ENCODE measurements around the gene SMARCD1. TPM values are rescaled to one million over a fixed set of nuclear protein-coding genes. Genes with fewer than 3 reads are reported as not detected.

SMARCD1 gene
- total RNA-seq, 1 donor from 2014 or later, result 108 TPM

GRCh38 chr12:50069069-50069468 lies 16.1 kb upstream of the SMARCD1 start:
- no peak overlapping the region for H3K4me3 Mint-ChIP-seq
- CTCF ChIA-PET, result interaction anchor here (0.6 to 7.6 kb wide), 10 partner anchors 8 to 224 kb away, joined by 3 to 73 read pairs (median 5); no protein-coding TSS in a partner anchor
- peaks cover 13% of the 10 kb centered on the region for H3K27me3 Mint-ChIP-seq
- TF ChIP-seq, protein P1, sequence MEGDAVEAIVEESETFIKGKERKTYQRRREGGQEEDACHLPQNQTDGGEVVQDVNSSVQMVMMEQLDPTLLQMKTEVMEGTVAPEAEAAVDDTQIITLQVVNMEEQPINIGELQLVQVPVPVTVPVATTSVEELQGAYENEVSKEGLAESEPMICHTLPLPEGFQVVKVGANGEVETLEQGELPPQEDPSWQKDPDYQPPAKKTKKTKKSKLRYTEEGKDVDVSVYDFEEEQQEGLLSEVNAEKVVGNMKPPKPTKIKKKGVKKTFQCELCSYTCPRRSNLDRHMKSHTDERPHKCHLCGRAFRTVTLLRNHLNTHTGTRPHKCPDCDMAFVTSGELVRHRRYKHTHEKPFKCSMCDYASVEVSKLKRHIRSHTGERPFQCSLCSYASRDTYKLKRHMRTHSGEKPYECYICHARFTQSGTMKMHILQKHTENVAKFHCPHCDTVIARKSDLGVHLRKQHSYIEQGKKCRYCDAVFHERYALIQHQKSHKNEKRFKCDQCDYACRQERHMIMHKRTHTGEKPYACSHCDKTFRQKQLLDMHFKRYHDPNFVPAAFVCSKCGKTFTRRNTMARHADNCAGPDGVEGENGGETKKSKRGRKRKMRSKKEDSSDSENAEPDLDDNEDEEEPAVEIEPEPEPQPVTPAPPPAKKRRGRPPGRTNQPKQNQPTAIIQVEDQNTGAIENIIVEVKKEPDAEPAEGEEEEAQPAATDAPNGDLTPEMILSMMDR (IDR thresholded peaks at IDR 0.05), result no peak
- no peaks in the 10 kb centered on the region for H3K9me3 Mint-ChIP-seq
- DNase-seq, result no peak
- H3K27ac Mint-ChIP-seq, result no peak overlapping the region
- peaks cover 4% of the 10 kb centered on the region for H3K4me1 Mint-ChIP-seq
- intact Hi-C loops (cut with micrococcal nuclease), result no loop called here
- H3K36me3 Mint-ChIP-seq (ENCODE audit: low read depth), result no peaks in the 10 kb centered on the region
- no peak for ATAC-seq (ENCODE audit: low read depth)
- POLR2A ChIA-PET, result interaction anchor here (0.6 to 1.0 kb wide), 2 partner anchors 45 to 1161 kb away, joined by 3 read pairs; no protein-coding TSS in a partner anchor

DNA sequence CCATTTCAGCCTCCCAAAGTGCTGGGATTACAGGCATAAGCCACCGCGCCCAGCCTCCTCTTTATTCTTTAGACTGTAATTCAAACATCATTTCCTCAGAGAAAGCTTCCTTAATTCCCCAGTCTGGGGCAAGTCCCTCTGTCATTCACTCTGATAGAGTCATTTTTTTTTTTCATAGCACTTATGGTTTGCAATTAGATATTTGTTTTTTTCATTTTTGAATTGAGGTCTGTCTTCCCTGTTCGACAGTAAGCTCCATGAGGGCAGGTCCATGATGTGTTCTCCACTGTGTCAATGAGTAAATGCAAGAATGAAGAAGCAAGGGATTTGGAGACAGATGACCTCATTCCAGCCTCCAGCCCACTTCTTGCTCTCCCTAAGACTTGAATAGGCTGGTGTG lies 15.6 kb upstream of the SMARCD1 start:
- no peak overlapping the region for H3K4me3 Mint-ChIP-seq
- no peak for DNase-seq
- no peaks in the 10 kb centered on the region for H3K9me3 Mint-ChIP-seq
- no peaks in the 10 kb centered on the region for H3K36me3 Mint-ChIP-seq (ENCODE audit: low read depth)
- peaks cover 4% of the 10 kb centered on the region for H3K4me1 Mint-ChIP-seq
- ChIA-PET POLR2A (interaction anchor here (1.0 kb wide), 1 partner anchor 45 kb away, joined by 3 read pairs; no protein-coding TSS in a partner anchor), CTCF (interaction anchor here (0.6 to 7.6 kb wide), 9 partner anchors 9 to 223 kb away, joined by 3 to 73 read pairs (median 5); no protein-coding TSS in a partner anchor)
- ATAC-seq (ENCODE audit: low read depth), result no peak
- TF ChIP-seq, protein P1 (IDR thresholded peaks at IDR 0.05), result no peak
- intact Hi-C loops (cut with micrococcal nuclease), result no loop called here
- H3K27ac Mint-ChIP-seq, result no peak overlapping the region
- peaks cover 11% of the 10 kb centered on the region for H3K27me3 Mint-ChIP-seq

DNA sequence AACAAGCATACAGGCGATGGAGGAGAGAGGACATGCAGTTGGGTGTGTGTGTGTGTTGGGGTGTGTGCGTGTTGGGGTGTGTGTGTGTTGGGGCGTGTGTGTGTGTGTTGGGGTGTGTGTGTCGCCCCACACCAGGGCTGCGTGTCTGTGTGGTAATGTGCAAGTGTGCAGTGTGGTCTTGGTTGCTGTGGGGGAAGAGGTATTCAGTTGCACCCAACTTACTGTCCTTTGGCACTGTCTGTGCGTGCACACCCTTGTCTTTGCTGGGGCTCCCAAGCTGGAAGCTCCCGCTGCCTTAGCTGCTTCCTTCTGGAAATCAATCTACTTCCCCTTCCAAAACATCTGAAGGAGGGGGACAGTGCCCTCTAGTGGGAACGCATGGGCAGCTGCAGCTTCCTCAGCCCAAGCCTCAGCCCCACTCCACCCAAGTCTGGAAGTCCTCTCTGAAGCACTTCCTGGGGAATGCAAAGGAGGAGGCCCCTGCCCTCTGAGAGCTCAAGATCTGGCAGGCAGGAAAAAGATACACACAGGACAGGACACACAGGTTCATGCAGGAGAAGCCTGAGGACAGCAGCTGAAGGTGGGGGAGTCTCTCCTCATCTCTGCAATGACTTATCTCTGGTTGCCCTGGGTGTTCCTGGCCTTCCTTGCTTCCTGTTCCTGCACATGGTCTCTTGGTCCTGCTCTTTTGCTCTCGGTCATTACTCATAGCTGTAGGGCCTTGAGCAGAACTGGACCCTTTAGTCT lies 14.7 kb upstream of the SMARCD1 start:
- peak; percentile 58 for ATAC-seq (ENCODE audit: low read depth)
- no peak overlapping the region for H3K4me3 Mint-ChIP-seq
- H3K27ac Mint-ChIP-seq, result no peak overlapping the region
- H3K9me3 Mint-ChIP-seq, result no peaks in the 10 kb centered on the region
- intact Hi-C loops (cut with micrococcal nuclease), result loop anchor here (1.0 to 10.0 kb wide), 4 partner anchors 33 to 564 kb away; no protein-coding TSS in a partner anchor
- POLR2A ChIA-PET, result interaction anchor here (1.4 kb wide), 1 partner anchor 103 kb away, joined by 4 read pairs; no protein-coding TSS in a partner anchor
- DNase-seq, result peak; percentile 53
- no peaks in the 10 kb centered on the region for H3K36me3 Mint-ChIP-seq (ENCODE audit: low read depth)
- CTCF ChIA-PET, result interaction anchor here (0.6 to 7.6 kb wide), 16 partner anchors 9 to 127 kb away, joined by 3 to 73 read pairs (median 4); partner anchors contain the start of genes CERS5, COX14 and GPD1
- peaks cover 11% of the 10 kb centered on the region for H3K27me3 Mint-ChIP-seq
- peaks cover 4% of the 10 kb centered on the region for H3K4me1 Mint-ChIP-seq
- TF ChIP-seq, protein P1 (IDR thresholded peaks at IDR 0.05), result peak; percentile 40

DNA sequence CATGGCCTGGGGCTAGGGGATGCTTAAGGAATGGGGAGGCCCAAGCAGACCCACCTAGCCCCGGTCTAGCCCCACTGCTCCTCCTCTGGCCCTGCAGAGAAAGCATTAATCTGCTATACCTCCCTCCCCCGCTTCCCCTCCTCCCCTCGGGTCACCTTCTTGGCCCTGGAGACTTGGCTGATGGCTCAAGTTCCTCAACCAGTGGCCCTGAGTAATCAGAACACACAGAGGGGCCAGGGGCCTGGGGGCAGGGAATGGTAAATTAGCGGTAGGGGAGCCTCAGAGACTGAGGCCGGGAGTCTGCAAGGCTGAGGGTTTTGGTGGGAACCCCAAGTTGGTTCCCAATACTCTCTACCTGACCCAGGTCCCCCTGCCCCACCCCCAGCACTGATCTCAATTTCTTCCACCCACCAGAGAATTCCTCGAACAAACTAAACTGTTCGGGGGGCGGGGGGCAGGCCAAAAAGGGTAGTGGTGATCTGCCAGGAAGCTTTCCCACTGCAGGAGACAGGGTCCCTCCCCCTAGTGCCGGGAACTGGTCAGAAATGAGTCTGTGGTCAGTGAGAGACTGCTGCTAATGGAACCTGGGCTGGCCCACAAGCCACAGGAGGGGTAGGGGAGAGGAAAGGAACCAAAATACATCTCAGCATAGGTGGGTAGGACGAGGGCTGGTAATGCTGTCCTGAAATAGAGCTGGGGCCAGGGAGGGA lies 12.8 kb upstream of the SMARCD1 start:
- H3K27me3 Mint-ChIP-seq, result peaks cover 11% of the 10 kb centered on the region
- ChIA-PET POLR2A (interaction anchor here (0.6 kb wide), 1 partner anchor 837 kb away, joined by 4 read pairs; no protein-coding TSS in a partner anchor), CTCF (interaction anchor here (1.4 to 3.7 kb wide), 3 partner anchors 95 to 105 kb away, joined by 3 to 37 read pairs (median 9); partner anchors contain the start of gene CERS5)
- TF ChIP-seq, protein P1 (IDR thresholded peaks at IDR 0.05), result no peak
- no peak overlapping the region for H3K27ac Mint-ChIP-seq
- peaks cover 4% of the 10 kb centered on the region for H3K4me1 Mint-ChIP-seq
- ATAC-seq (ENCODE audit: low read depth), result no peak
- intact Hi-C loops (cut with micrococcal nuclease), result loop anchor here (5.0 to 10.0 kb wide), 3 partner anchors 35 to 562 kb away; no protein-coding TSS in a partner anchor
- H3K4me3 Mint-ChIP-seq, result no peak overlapping the region
- DNase-seq, result no peak
- no peaks in the 10 kb centered on the region for H3K9me3 Mint-ChIP-seq
- no peaks in the 10 kb centered on the region for H3K36me3 Mint-ChIP-seq (ENCODE audit: low read depth)
